Sigmoid colon (tissue), 7 donors: ENCODE results near the gene DDOST. TPM values are rescaled to one million over a fixed set of nuclear protein-coding genes. Genes with fewer than 3 reads are reported as not detected.
"Not testable (repeated sequence)": the region's sequence is repeated elsewhere in the genome, so short reads cannot be mapped to it uniquely, and the experiment has no call there.

Source experiments
- DNase-seq: peaks from one replicate; pipeline ENCODE4 v3.0.0-alpha.2; 2019
- H3K27ac ChIP-seq, 4 donors: fragments of 200-600 bp; sonication (generic); one replicate each; pipeline ENCODE4 v1.5.1; 2016 to 2019; ENCODE audit warnings: mild to moderate bottlenecking in 1 of 4
- H3K27me3 ChIP-seq, 3 donors: fragments of 200-600 bp; sonication (generic); one replicate each; pipeline ENCODE4 v1.5.1; 2019; ENCODE audit warnings: mild to moderate bottlenecking in 1 of 3
- H3K36me3 ChIP-seq, 4 donors: fragments of 200-600 bp; sonication (generic); one replicate each; pipeline ENCODE4 v1.5.1; 2016 to 2019
- H3K4me1 ChIP-seq, 4 donors: fragments of 200-600 bp; sonication (generic); one replicate each; pipeline ENCODE4 v1.5.1; 2017 to 2019
- H3K4me3 ChIP-seq, 4 donors: fragments of 200-600 bp; sonication (generic); one replicate each; pipeline ENCODE4 v1.5.1; 2017 to 2019; ENCODE audit warnings: mild to moderate bottlenecking in 2 of 4, moderate library complexity in 1 of 4
- H3K9me3 ChIP-seq, 4 donors: fragments of 200-600 bp in 3 of 4; sonication (generic) in 3 of 4; one replicate each; pipeline versions ENCODE4 v1.5.1 to v1.6.1; 2013 to 2019
- EP300 ChIP-seq, 4 donors: sonication (generic); formaldehyde crosslinking; IDR thresholded peaks; one replicate each; pipeline ENCODE4 v1.6.1; 2017; ENCODE audit warnings: antibody characterized with exemption in 4 of 4
- POLR2A ChIP-seq, 2 donors: fragments of 450-650 bp; IDR thresholded peaks; one replicate each; pipeline ENCODE4 v1.6.1; 2016; ENCODE audit warnings: antibody characterized with exemption in 2 of 2, mild to moderate bottlenecking in 2 of 2, moderate library complexity in 2 of 2
- POLR2AphosphoS5 ChIP-seq, 4 donors: sonication (generic); formaldehyde crosslinking; IDR thresholded peaks; one replicate each; pipeline ENCODE4 v1.6.1; 2017; ENCODE audit warnings: antibody characterized with exemption in 4 of 4
- WGBS, 2 donors: extraction: QIAGEN DNeasy Blood & Tissue Kit; methylation state at CpG; one replicate each; pipeline ENCODE4 v1.1.7; 2013; 5-methylcytosine and 5-hydroxymethylcytosine counted together
- intact Hi-C: fragments of 100-400 bp; cut with DNase I; formaldehyde crosslinking; loops from one replicate; pipeline ENCODE4 v1.15.1; 2023
- polyA plus RNA-seq, 3 donors: library from polyadenylated mRNA; stranded (reverse); fragments of 200-250 nt; gene quantifications; one replicate each; pipeline ENCODE4 v1.2.3, GENCODE V29; 2013
- total RNA-seq, 4 donors: library from RNA; depleted of rRNA; stranded (reverse); fragments of >200 nt; gene quantifications; one replicate each; pipeline ENCODE4 v1.1.0, GENCODE V29; 2016
- TF ChIP-seq, protein P1 (sequence below), 4 experiments: fragments of 450-650 bp in 3 of 4; fragments of 200-600 bp in 1 of 4; IDR thresholded peaks; one replicate each; pipeline ENCODE4 v1.5.1; 2016 to 2019; ENCODE audit warnings: antibody characterized with exemption in 4 of 4, mild to moderate bottlenecking in 3 of 4, moderate library complexity in 2 of 4
- donor health status: healthy with polysubstance abuse.
- donor health status: Bipolar disorder and iron deficiency.
- donor health status: healthy.

The DDOST gene
- total and polyA plus RNA-seq, 7 donors, result 61.3 to 243 (median 88.5) TPM

DNA sequence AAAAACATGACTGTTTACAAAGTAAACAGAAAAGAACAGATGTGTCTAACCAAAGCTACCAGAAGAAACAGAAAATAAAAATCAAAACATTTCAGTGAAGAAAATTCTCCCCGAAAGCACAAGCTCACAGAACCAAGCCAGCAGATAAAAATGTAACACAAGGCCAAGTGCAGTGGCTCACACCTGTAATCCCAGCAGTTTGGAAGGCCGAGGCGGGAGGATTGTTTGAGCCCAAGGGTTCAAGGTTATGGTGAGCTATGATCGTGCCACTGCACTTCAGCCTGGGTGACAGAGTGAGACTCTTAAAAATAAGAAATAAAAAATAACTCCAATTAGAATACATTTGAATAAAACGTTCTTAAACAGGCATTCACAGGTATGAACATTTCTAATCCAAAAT lies 19.1 kb upstream of the DDOST start:
- no peaks in the 10 kb centered on the region for H3K36me3 ChIP-seq
- H3K9me3 ChIP-seq, result no peaks in the 10 kb centered on the region
- no peaks in the 10 kb centered on the region for H3K4me1 ChIP-seq
- H3K4me3 ChIP-seq, result no peak overlapping the region
- DNase-seq, result no peak
- intact Hi-C loops, result no loop called here
- TF ChIP-seq, protein P1, sequence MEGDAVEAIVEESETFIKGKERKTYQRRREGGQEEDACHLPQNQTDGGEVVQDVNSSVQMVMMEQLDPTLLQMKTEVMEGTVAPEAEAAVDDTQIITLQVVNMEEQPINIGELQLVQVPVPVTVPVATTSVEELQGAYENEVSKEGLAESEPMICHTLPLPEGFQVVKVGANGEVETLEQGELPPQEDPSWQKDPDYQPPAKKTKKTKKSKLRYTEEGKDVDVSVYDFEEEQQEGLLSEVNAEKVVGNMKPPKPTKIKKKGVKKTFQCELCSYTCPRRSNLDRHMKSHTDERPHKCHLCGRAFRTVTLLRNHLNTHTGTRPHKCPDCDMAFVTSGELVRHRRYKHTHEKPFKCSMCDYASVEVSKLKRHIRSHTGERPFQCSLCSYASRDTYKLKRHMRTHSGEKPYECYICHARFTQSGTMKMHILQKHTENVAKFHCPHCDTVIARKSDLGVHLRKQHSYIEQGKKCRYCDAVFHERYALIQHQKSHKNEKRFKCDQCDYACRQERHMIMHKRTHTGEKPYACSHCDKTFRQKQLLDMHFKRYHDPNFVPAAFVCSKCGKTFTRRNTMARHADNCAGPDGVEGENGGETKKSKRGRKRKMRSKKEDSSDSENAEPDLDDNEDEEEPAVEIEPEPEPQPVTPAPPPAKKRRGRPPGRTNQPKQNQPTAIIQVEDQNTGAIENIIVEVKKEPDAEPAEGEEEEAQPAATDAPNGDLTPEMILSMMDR (IDR thresholded peaks at IDR 0.05), result no peak
- TF ChIP-seq POLR2A (IDR thresholded peaks at IDR 0.05), result no peak
- no peak for TF ChIP-seq POLR2AphosphoS5 (IDR thresholded peaks at IDR 0.05)
- TF ChIP-seq EP300 (IDR thresholded peaks at IDR 0.05), result no peak
- H3K27me3 ChIP-seq, result no peaks in the 10 kb centered on the region
- 64 to 85% methylated on average over 5 of the region's 5 CpGs for WGBS, 2 donors
- H3K27ac ChIP-seq, result no peak overlapping the region

DNA sequence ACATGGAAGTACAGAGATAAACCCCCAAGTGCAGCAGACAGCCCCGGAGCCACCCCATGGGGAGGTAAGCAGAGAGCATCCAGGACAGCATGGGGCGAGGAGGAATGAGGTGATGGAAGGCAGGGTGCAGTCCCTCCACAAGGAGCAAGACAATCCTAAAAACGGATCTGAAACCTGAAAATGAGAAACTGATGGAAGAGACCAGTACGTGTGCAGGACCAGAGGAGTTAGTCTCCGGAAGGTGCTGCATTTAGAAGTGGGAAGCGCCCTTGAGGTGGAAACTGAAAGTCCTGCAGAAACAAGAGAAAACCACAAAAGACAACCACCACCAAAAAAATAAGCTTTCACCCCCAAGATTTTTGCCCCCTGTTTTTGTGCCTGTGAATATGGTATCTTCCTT lies 17.4 kb upstream of the DDOST start:
- no peaks in the 10 kb centered on the region for H3K9me3 ChIP-seq
- H3K27me3 ChIP-seq, result no peaks in the 10 kb centered on the region
- no peak overlapping the region for H3K27ac ChIP-seq
- DNase-seq, result no peak
- H3K36me3 ChIP-seq, result no peaks in the 10 kb centered on the region
- H3K4me1 ChIP-seq, result no peaks in the 10 kb centered on the region
- intact Hi-C loops, result no loop called here
- TF ChIP-seq POLR2AphosphoS5 (IDR thresholded peaks at IDR 0.05), result no peak
- no peak for TF ChIP-seq POLR2A (IDR thresholded peaks at IDR 0.05)
- no peak for TF ChIP-seq EP300 (IDR thresholded peaks at IDR 0.05)
- TF ChIP-seq, protein P1 (IDR thresholded peaks at IDR 0.05), result no peak
- H3K4me3 ChIP-seq, result no peak overlapping the region
- WGBS, 2 donors, result 56 to 82% methylated on average over 6 of the region's 6 CpGs

DNA sequence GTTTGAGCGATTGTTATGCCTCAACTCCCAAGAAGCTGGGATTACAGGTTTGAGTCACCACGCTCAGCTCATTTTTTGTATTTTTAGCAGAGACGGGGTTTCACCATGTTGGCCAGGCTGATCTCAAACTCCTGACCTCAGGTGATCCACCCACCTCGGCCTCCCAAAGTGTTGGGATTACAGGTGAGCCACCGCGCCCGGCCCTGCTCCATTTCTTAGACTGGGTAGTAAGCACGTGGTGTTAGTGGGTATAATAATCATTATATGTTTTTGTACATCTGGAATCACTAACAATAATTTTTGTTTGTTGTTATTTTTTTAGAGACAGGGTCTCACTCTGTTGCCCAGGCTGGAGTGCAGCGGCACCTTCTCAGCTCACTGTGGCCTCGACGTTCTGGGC lies 12.5 kb upstream of the DDOST start:
- 85 to 90% methylated on average over 11 of the region's 11 CpGs for WGBS, 2 donors

DNA sequence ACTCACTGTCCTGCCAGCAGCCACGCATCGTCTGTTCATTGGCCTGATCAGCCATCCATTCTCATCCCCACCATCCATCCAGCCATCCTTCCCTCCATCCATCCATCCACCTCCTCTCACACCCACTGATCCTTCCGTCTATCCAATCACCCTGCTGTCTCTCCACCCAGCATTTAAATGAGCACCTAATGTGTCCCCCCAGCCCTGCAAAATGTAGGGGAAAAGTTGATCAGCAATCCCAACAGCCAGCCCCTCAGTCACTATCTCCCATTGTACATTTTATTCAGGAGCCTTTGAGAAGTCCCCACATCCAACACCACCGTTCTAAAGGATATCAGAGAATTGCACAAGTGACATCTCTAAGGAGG lies 11.1 kb upstream of the DDOST start:
- no peaks in the 10 kb centered on the region for H3K4me1 ChIP-seq
- DNase-seq, result no peak
- 87 to 88% methylated on average over 4 of the region's 4 CpGs for WGBS, 2 donors
- no peak overlapping the region for H3K4me3 ChIP-seq
- intact Hi-C loops, result no loop called here
- no peaks in the 10 kb centered on the region for H3K9me3 ChIP-seq
- no peak for TF ChIP-seq POLR2AphosphoS5 (IDR thresholded peaks at IDR 0.05)
- TF ChIP-seq, protein P1 (IDR thresholded peaks at IDR 0.05), result no peak
- TF ChIP-seq POLR2A (IDR thresholded peaks at IDR 0.05), result no peak
- TF ChIP-seq EP300 (IDR thresholded peaks at IDR 0.05), result no peak
- no peaks in the 10 kb centered on the region for H3K36me3 ChIP-seq
- no peak overlapping the region for H3K27ac ChIP-seq
- H3K27me3 ChIP-seq, result no peaks in the 10 kb centered on the region

More for the DNA sequence above, 12.5 kb upstream of the DDOST start:
- intact Hi-C loops, H3K27me3 ChIP-seq, H3K9me3 ChIP-seq, DNase-seq, H3K36me3 ChIP-seq, H3K27ac ChIP-seq, H3K4me3 ChIP-seq, H3K4me1 ChIP-seq: not testable (repeated sequence)

DNA sequence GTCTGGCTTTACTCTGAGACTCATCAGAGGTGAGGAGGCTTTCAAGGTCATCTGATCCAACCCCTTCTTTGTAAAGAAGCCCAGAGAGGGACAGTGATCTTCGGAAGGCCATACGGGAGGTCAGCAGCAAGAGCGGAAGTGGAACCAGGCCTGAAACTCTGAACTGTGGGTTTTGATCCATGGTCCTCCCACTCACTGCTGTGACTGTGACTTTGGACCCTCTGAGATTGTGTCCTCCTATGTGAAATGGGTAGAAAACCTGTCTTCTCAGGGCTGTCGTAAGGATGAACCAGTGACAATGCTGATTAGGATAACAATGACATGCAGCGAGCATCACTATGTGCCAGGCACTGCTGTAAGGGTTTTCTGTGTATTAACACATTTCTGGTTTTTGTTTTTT lies 9.8 kb upstream of the DDOST start:
- no peak overlapping the region for H3K27ac ChIP-seq
- no peak for DNase-seq
- intact Hi-C loops, result no loop called here
- 92 to 94% methylated on average over 5 of the region's 5 CpGs for WGBS, 2 donors
- H3K36me3 ChIP-seq, result no peaks in the 10 kb centered on the region
- H3K4me3 ChIP-seq, result no peak overlapping the region
- no peaks in the 10 kb centered on the region for H3K9me3 ChIP-seq
- TF ChIP-seq POLR2AphosphoS5 (IDR thresholded peaks at IDR 0.05) (no peak), POLR2A (IDR thresholded peaks at IDR 0.05) (no peak), EP300 (IDR thresholded peaks at IDR 0.05) (no peak)
- TF ChIP-seq, protein P1 (IDR thresholded peaks at IDR 0.05), result no peak
- H3K27me3 ChIP-seq, result no peaks in the 10 kb centered on the region
- no peaks in the 10 kb centered on the region for H3K4me1 ChIP-seq
